GM23338 (cell line): ENCODE measurements around the gene CBR1. TPM values are rescaled to one million over a fixed set of nuclear protein-coding genes. Genes with fewer than 3 reads are reported as not detected.

Source experiments
- ATAC-seq: fragments of 200-7000 bp; cut with Tn5 transposase; 3 replicates; pipeline ENCODE4 v1.9.1; 2020
- DNase-seq: peaks from one replicate; pipeline ENCODE4 v3.0.0-alpha.2; 2015; ENCODE audit warnings: low spot score
- H2AFZ ChIP-seq: fragments of 200-600 bp; sonication (generic); 2 replicates; pipeline ENCODE4 v1.8.0; 2016; ENCODE audit warnings: antibody characterized with exemption, mild to moderate bottlenecking, moderate library complexity
- H3F3A ChIP-seq: fragments of 200-600 bp; sonication (generic); replicated peaks from 2 replicates; pipeline ENCODE4 v1.8.0; 2017; ENCODE audit warnings: antibody characterized with exemption, mixed run types, low read depth
- H3K27ac ChIP-seq: fragments of 200-600 bp; sonication (generic); 2 replicates; pipeline ENCODE4 v1.6.1; 2016; ENCODE audit warnings: low read depth
- H3K27me3 ChIP-seq: fragments of 200-600 bp; sonication (generic); 2 replicates; pipeline ENCODE4 v1.8.0; 2016; ENCODE audit warnings: mild to moderate bottlenecking, mixed run types, moderate library complexity; ENCODE audit not compliant: insufficient read depth
- H3K36me3 ChIP-seq: fragments of 200-600 bp; sonication (generic); 2 replicates; pipeline ENCODE4 v1.8.0; 2016; ENCODE audit warnings: mild to moderate bottlenecking; ENCODE audit not compliant: insufficient read depth
- H3K4me1 ChIP-seq: fragments of 200-600 bp; sonication (generic); 2 replicates; pipeline ENCODE4 v1.8.0; 2016; ENCODE audit warnings: mild to moderate bottlenecking, moderate library complexity; ENCODE audit not compliant: insufficient read depth
- H3K4me2 ChIP-seq: fragments of 200-600 bp; sonication (generic); 2 replicates; pipeline ENCODE4 v1.7.1; 2017; ENCODE audit warnings: mixed run types
- H3K4me3 ChIP-seq: fragments of 200-600 bp; sonication (generic); 2 replicates; pipeline ENCODE4 v1.6.1; 2016; ENCODE audit warnings: mixed run types
- H3K79me2 ChIP-seq: fragments of 200-600 bp; sonication (generic); replicated peaks from 2 replicates; pipeline ENCODE4 v1.8.0; 2017; ENCODE audit warnings: mild to moderate bottlenecking; ENCODE audit not compliant: insufficient read depth
- H3K9me2 ChIP-seq: fragments of 200-600 bp; sonication (generic); 2 replicates; pipeline ENCODE4 v1.8.0; 2017; ENCODE audit not compliant: insufficient read depth
- H4K20me1 ChIP-seq: fragments of 200-600 bp; sonication (generic); replicated peaks from 2 replicates; pipeline ENCODE4 v1.8.0; 2017; ENCODE audit warnings: mild to moderate bottlenecking; ENCODE audit not compliant: insufficient read depth
- H3K27ac Mint-ChIP-seq: 2 replicates; pipeline ENCODE4 v1.8.0; 2020; ENCODE audit warnings: inconsistent platforms, mild to moderate bottlenecking, moderate library complexity, mixed read lengths
- H3K27me3 Mint-ChIP-seq: 3 replicates; pipeline ENCODE4 v1.8.0; 2022; ENCODE audit warnings: low read depth, mild to moderate bottlenecking, moderate library complexity, mixed read lengths, inconsistent platforms; ENCODE audit not compliant: insufficient read depth, poor library complexity
- H3K36me3 Mint-ChIP-seq: 3 replicates; pipeline ENCODE4 v1.8.0; 2021; ENCODE audit warnings: low read depth, mild to moderate bottlenecking, inconsistent platforms, moderate library complexity, mixed read lengths
- H3K4me1 Mint-ChIP-seq: 3 replicates; pipeline ENCODE4 v1.8.0; 2020; ENCODE audit warnings: mild to moderate bottlenecking, inconsistent platforms, mixed read lengths
- H3K4me3 Mint-ChIP-seq: 3 replicates; pipeline ENCODE4 v1.8.0; 2021; ENCODE audit warnings: moderate library complexity, mild to moderate bottlenecking, inconsistent platforms, mixed read lengths
- H3K9me3 Mint-ChIP-seq: 3 replicates; pipeline ENCODE4 v1.8.0; 2020; ENCODE audit warnings: moderate library complexity, mild to moderate bottlenecking, inconsistent platforms, mixed read lengths
- CREB1 ChIP-seq: fragments of 250-450 bp; sonication (Bioruptor Pico); IDR thresholded peaks from 2 replicates; pipeline ENCODE4 v1.5.0; 2020; ENCODE audit warnings: low read depth, mild to moderate bottlenecking, moderate library complexity
- CTCF ChIP-seq, 2 experiments: fragments of 200-600 bp in 1 of 2; sonication (generic) in 1 of 2; conservative IDR thresholded peaks; 2 replicates each; pipeline versions ENCODE4 v1.5.1 to v1.6.1; 2016 to 2017; ENCODE audit warnings: antibody characterized with exemption in 2 of 2, low read depth in 2 of 2, mild to moderate bottlenecking in 2 of 2, moderate library complexity in 1 of 2
- ETS1 ChIP-seq: IDR thresholded peaks from 2 replicates; pipeline ENCODE4 v1.6.1; 2016; ENCODE audit warnings: antibody characterized with exemption
- EZH2 ChIP-seq: fragments of 200-600 bp; sonication (generic); IDR thresholded peaks from one replicate; pipeline ENCODE4 v1.8.0; 2017; ENCODE audit warnings: antibody characterized with exemption, mild to moderate bottlenecking, low read depth; ENCODE audit not compliant: unreplicated experiment
- EZH2phosphoT487 ChIP-seq: fragments of 200-600 bp; sonication (generic); IDR thresholded peaks from one replicate; pipeline ENCODE4 v1.8.1; 2018; ENCODE audit warnings: antibody characterized with exemption; ENCODE audit not compliant: unreplicated experiment
- JUNB ChIP-seq: IDR thresholded peaks from one replicate; pipeline ENCODE4 v1.6.1; 2016; ENCODE audit warnings: antibody characterized with exemption; ENCODE audit not compliant: unreplicated experiment
- NANOG ChIP-seq: IDR thresholded peaks from 2 replicates; pipeline ENCODE4 v1.6.1; 2016; ENCODE audit warnings: antibody characterized with exemption, borderline replicate concordance
- POLR2AphosphoS5 ChIP-seq: IDR thresholded peaks from 2 replicates; pipeline ENCODE4 v1.6.1; 2016; ENCODE audit warnings: antibody characterized with exemption, low read depth
- REST ChIP-seq: IDR thresholded peaks from one replicate; pipeline ENCODE4 v1.6.1; 2018; ENCODE audit warnings: antibody characterized with exemption; ENCODE audit not compliant: unreplicated experiment
- STAT1 ChIP-seq: IDR thresholded peaks from one replicate; pipeline ENCODE4 v1.6.1; 2016; ENCODE audit warnings: antibody characterized with exemption; ENCODE audit not compliant: unreplicated experiment
- ZNF114 ChIP-seq: fragments of 250-450 bp; sonication (Bioruptor Pico); IDR thresholded peaks from 2 replicates; pipeline ENCODE4 v1.5.0; 2020; ENCODE audit warnings: mild to moderate bottlenecking, moderate library complexity
- ZNF331 ChIP-seq: fragments of 250-450 bp; sonication (Bioruptor Pico); IDR thresholded peaks from 2 replicates; pipeline ENCODE4 v1.5.0; 2020; ENCODE audit warnings: low read depth, mild to moderate bottlenecking, moderate library complexity
- polyA plus RNA-seq: library from polyadenylated mRNA; unstranded; fragments of >200 nt; fragmentation: Nextera tagmentation; extraction: Ambion mirVana; gene quantifications from 2 replicates; pipeline ENCODE4 v1.2.1, GENCODE V29; 2016
- total RNA-seq: library from RNA; depleted of rRNA; stranded (reverse); fragments of >200 nt; shearing (Covaris generic); gene quantifications from 2 replicates; pipeline ENCODE4 v1.2.3, GENCODE V29; 2014
- TF ChIP-seq, protein P1 (sequence below): fragments of 250-450 bp; sonication (Bioruptor Pico); IDR thresholded peaks from 2 replicates; pipeline ENCODE4 v1.5.0; 2020; ENCODE audit warnings: mild to moderate bottlenecking, moderate library complexity

CBR1 gene
- total and polyA plus RNA-seq, 2 experiments from 2014 or later, result 285 to 487 TPM

DNA sequence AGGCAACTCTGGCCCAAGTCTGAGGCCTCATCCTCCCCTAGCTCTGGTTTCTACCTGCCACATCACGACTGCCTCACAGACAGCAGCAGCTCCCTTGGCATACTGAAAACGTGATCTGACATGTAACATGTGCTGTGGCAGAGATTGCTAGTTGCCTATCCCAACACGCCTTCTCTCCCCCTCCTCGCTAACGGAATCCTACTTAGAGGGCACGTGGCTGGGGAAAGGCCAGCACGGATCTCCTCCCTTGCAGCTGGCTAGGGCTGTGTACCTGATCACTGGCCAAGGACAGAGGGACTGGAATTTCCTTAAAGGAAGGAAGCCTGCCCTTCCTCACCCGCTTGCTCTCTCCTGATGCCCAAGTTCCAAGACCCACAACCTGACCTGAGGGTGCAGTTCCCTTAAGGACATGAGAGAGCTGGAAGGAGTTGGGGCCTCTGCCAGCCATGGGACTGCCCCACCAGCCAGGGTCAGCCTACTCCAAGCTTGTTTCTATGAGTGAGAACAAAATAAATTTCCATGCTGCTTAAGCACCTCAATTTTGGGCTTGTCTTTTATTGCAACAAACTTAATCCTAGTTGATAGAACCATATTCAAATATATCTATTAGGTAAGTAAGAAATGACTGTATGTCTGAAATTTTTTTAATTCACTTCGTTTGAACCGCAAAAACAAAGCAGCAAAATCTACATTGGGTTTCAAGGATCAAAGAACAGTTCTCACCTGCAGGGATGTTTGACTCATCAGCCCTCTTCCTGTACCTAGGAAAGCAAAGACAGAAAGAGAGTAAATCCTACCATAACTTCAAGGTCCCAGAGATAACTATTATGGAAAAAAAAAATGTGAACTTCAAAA lies 16.7 kb upstream of the CBR1 start:
- no peak overlapping the region for H3K4me3 Mint-ChIP-seq
- peaks cover 7% of the 10 kb centered on the region for H3K4me1 ChIP-seq
- ATAC-seq (no peak), DNase-seq (no peak)
- H3K27ac Mint-ChIP-seq, result no peak overlapping the region
- peaks cover 54% of the 10 kb centered on the region for H3K36me3 ChIP-seq
- 0 out of 2 replicates have a peak, but pooled peaks cover 8% of the 10 kb centered on the region for H4K20me1 ChIP-seq
- no peak overlapping the region for H3K4me2 ChIP-seq
- no peaks in the 10 kb centered on the region for H3K9me3 Mint-ChIP-seq
- TF ChIP-seq JUNB, result no peak
- no peak for TF ChIP-seq NANOG
- no peak for TF ChIP-seq ZNF114 (CRISPR knock-in tag)
- TF ChIP-seq ETS1, result no peak
- TF ChIP-seq CTCF (conservative IDR thresholded peaks at IDR 0.05; ENCODE audit: low read depth in 2 of 2), result no peak
- TF ChIP-seq STAT1, result no peak
- TF ChIP-seq, protein P1, sequence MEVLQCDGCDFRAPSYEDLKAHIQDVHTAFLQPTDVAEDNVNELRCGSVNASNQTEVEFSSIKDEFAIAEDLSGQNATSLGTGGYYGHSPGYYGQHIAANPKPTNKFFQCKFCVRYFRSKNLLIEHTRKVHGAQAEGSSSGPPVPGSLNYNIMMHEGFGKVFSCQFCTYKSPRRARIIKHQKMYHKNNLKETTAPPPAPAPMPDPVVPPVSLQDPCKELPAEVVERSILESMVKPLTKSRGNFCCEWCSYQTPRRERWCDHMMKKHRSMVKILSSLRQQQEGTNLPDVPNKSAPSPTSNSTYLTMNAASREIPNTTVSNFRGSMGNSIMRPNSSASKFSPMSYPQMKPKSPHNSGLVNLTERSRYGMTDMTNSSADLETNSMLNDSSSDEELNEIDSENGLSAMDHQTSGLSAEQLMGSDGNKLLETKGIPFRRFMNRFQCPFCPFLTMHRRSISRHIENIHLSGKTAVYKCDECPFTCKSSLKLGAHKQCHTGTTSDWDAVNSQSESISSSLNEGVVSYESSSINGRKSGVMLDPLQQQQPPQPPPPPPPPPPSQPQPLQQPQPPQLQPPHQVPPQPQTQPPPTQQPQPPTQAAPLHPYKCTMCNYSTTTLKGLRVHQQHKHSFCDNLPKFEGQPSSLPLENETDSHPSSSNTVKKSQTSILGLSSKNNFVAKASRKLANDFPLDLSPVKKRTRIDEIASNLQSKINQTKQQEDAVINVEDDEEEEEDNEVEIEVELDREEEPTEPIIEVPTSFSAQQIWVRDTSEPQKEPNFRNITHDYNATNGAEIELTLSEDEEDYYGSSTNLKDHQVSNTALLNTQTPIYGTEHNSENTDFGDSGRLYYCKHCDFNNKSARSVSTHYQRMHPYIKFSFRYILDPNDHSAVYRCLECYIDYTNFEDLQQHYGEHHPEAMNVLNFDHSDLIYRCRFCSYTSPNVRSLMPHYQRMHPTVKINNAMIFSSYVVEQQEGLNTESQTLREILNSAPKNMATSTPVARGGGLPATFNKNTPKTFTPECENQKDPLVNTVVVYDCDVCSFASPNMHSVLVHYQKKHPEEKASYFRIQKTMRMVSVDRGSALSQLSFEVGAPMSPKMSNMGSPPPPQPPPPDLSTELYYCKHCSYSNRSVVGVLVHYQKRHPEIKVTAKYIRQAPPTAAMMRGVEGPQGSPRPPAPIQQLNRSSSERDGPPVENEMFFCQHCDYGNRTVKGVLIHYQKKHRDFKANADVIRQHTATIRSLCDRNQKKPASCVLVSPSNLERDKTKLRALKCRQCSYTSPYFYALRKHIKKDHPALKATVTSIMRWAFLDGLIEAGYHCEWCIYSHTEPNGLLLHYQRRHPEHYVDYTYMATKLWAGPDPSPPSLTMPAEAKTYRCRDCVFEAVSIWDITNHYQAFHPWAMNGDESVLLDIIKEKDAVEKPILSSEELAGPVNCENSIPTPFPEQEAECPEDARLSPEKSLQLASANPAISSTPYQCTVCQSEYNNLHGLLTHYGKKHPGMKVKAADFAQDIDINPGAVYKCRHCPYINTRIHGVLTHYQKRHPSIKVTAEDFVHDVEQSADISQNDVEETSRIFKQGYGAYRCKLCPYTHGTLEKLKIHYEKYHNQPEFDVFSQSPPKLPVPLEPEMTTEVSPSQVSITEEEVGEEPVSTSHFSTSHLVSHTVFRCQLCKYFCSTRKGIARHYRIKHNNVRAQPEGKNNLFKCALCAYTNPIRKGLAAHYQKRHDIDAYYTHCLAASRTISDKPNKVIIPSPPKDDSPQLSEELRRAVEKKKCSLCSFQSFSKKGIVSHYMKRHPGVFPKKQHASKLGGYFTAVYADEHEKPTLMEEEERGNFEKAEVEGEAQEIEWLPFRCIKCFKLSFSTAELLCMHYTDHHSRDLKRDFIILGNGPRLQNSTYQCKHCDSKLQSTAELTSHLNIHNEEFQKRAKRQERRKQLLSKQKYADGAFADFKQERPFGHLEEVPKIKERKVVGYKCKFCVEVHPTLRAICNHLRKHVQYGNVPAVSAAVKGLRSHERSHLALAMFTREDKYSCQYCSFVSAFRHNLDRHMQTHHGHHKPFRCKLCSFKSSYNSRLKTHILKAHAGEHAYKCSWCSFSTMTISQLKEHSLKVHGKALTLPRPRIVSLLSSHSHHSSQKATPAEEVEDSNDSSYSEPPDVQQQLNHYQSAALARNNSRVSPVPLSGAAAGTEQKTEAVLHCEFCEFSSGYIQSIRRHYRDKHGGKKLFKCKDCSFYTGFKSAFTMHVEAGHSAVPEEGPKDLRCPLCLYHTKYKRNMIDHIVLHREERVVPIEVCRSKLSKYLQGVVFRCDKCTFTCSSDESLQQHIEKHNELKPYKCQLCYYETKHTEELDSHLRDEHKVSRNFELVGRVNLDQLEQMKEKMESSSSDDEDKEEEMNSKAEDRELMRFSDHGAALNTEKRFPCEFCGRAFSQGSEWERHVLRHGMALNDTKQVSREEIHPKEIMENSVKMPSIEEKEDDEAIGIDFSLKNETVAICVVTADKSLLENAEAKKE (CRISPR knock-in tag), result no peak
- TF ChIP-seq EZH2, result no peak
- TF ChIP-seq REST, result no peak
- no peak for TF ChIP-seq ZNF331 (CRISPR knock-in tag)
- TF ChIP-seq EZH2phosphoT487, result no peak
- no peak for TF ChIP-seq POLR2AphosphoS5
- no peak for TF ChIP-seq CREB1 (CRISPR knock-in tag)
- peak overlapping the region; percentile 63 for H3K27ac ChIP-seq
- H3K27me3 Mint-ChIP-seq, result peaks cover 6% of the 10 kb centered on the region
- no peaks in the 10 kb centered on the region for H3K9me2 ChIP-seq
- peaks cover 11% of the 10 kb centered on the region for H3F3A ChIP-seq
- no peak overlapping the region for H3K4me3 ChIP-seq
- no peak overlapping the region for H2AFZ ChIP-seq
- H3K79me2 ChIP-seq, result peaks cover 39% of the 10 kb centered on the region
- peaks cover 90% of the 10 kb centered on the region for H3K36me3 Mint-ChIP-seq
- H3K4me1 Mint-ChIP-seq, result peaks cover 7% of the 10 kb centered on the region
- no peaks in the 10 kb centered on the region for H3K27me3 ChIP-seq
